Stimulated activated effector memory CD8-positive, alpha-beta T cell treated with anti-CD3 and anti-CD28 coated beads, Interleukin-12 subunit alpha, Interleukin-12 subunit beta, amount 100 ng/mL, for 72 hours (primary cell): Measurements from ENCODE around the gene UGCG.
"Not testable (repeated sequence)": the region's sequence is repeated elsewhere in the genome, so short reads cannot be mapped to it uniquely, and the experiment has no call there.

Source experiments
- ATAC-seq: fragments of 150-1000 bp; cut with Tn5 transposase; 2 replicates; pipeline ENCODE4 v1.10.0; 2021
- DNase-seq, 2 donors: peaks; one replicate each; pipeline ENCODE4 v3.0.0; 2021 to 2022; ENCODE audit warnings: low spot score in 2 of 2
- H3K27ac Mint-ChIP-seq: one replicate; pipeline ENCODE4 v1.8.0; 2022; ENCODE audit warnings: mild to moderate bottlenecking, mixed read lengths
- H3K36me3 Mint-ChIP-seq: one replicate; pipeline ENCODE4 v1.8.0; 2022; ENCODE audit warnings: mild to moderate bottlenecking, mixed read lengths
- H3K4me1 Mint-ChIP-seq: one replicate; pipeline ENCODE4 v1.8.0; 2022; ENCODE audit warnings: mixed read lengths
- H3K4me3 Mint-ChIP-seq: one replicate; pipeline ENCODE4 v1.8.0; 2022; ENCODE audit warnings: mild to moderate bottlenecking, mixed read lengths
- H3K9me3 Mint-ChIP-seq: one replicate; pipeline ENCODE4 v1.8.0; 2022; ENCODE audit warnings: mixed read lengths

UGCG gene

DNA sequence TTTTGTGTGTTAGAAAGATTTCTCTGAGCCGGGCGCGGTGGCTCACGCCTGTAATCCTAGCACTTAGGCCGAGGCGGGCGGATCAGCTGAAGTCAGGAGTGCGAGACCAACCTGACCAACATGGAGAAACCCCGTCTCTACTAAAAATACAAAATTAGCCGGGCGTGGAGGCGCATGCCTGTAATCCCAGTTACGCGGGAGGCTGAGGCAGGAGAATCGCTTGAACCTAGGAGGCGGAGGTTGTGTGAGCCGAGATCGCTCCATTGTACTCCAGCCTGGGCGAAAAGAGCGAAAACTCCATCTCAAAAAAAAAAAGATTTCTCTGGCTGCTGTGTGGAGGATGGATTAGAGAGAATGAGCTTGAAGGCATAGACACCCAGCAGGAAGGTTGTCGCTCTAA is 51.5 kb downstream of the UGCG start:
- H3K27ac Mint-ChIP-seq, ATAC-seq, H3K36me3 Mint-ChIP-seq, DNase-seq, H3K9me3 Mint-ChIP-seq, H3K4me3 Mint-ChIP-seq: not testable (repeated sequence)
- peaks cover 14% of the 10 kb centered on the region for H3K4me1 Mint-ChIP-seq

DNA sequence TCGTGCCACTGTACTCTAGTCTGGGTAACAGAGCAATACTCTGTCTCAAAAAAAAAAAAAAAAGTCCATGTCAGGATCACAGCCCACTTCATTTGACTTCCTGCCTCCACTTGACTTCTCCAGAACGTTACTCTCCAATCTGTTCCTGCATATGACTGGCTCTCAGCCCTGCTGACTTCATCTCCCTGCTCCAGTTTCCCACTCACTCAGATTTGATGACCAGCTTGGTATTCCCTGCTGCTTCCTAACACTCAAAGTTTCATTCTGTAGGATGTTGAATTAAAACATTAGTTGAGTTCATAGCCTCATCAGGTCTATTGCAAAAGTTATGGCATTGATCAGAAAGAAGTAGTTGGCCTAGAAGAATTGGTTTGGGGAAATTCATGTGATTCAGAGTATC is 52.3 kb downstream of the UGCG start:
- no peaks in the 10 kb centered on the region for H3K36me3 Mint-ChIP-seq
- H3K27ac Mint-ChIP-seq, result no peak overlapping the region
- ATAC-seq, result no peak
- DNase-seq, result no peak
- no peak overlapping the region for H3K4me3 Mint-ChIP-seq
- no peaks in the 10 kb centered on the region for H3K9me3 Mint-ChIP-seq
- H3K4me1 Mint-ChIP-seq, result peaks cover 14% of the 10 kb centered on the region

DNA sequence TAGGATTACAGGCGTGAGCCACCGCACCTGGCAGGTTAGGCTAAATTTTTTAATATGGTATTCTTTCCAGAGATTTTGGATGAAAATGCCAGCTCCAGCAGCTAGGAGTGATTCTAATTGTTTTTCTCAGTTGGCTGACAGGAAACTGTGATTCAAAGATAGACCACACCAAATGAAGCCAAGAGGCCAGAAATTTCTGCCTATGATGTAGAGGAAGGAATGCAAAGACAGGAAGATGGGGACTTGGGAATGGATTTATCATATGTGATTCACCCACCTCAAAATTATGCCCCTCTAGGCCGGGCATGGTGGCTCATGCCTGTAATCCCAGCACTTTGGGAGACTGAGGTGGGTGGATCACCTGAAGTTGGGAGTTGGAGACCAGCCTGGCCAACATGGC is 53.3 kb downstream of the UGCG start:
- H3K36me3 Mint-ChIP-seq, result no peaks in the 10 kb centered on the region
- H3K4me3 Mint-ChIP-seq, result no peak overlapping the region
- peaks cover 9% of the 10 kb centered on the region for H3K4me1 Mint-ChIP-seq
- H3K27ac Mint-ChIP-seq, result no peak overlapping the region
- no peaks in the 10 kb centered on the region for H3K9me3 Mint-ChIP-seq
- no peak for DNase-seq
- no peak for ATAC-seq

DNA sequence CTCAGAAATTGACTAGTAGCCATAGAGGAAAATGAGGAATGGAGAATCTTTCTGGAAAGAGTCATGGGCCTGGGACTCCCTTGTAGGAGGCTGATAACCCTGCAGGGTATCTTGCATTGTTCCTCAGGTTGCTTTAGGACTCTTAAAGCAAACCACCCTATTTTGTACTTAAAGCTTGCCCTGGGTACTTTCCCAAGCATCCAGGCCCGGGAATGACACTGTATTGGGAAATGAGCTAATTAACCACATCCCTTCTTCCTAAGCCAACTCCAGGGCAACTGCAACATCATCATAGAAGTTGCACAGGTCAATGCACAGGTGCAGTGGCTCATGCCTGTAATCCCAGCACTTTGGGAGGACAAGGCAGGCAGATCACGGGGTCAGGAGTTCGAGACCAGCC is 55.9 kb downstream of the UGCG start:
- DNase-seq (no peak), ATAC-seq (no peak)
- H3K4me3 Mint-ChIP-seq, result no peak overlapping the region
- no peaks in the 10 kb centered on the region for H3K36me3 Mint-ChIP-seq
- H3K27ac Mint-ChIP-seq, result no peak overlapping the region
- H3K4me1 Mint-ChIP-seq, result peaks cover 21% of the 10 kb centered on the region
- no peaks in the 10 kb centered on the region for H3K9me3 Mint-ChIP-seq

DNA sequence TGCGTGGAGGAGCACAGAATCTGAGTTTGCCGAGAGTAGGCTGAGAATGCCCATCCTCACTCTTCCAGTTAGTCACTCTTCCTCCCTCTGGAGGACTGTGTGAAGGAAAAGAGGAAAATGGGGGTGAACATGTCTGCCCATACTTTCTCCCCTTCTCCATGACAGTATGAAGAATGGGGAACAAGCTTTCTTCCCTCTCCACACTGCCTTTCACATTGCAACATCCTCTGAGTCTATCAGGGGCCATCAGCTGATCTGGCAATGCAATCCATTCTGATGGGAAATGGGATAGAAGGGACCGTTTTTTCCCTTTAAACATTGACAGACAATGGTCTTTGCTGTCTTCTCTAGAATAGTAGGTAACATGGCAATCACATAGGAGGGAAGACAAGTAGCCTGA is 56.8 kb downstream of the UGCG start:
- DNase-seq, result no peak

DNA sequence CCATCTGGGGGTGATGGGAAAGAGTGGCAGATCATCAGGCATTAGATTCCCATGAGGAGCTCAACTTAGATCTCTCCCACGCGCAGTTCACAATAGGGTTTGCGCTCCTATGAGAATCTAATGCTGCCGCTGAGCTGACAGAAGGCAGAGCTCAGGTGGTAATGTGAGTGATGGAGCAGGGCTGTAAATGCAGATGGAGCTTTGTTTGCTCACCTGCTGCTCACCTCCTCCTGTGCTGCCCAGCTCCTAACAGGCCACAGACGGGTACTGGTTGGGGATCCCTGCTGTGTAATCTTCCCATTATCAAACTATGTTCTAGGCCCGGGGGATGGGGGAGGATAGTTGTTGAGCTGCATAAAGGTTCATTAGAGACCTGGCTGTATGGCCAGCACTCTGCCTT is 58.4 kb downstream of the UGCG start:
- no peak for ATAC-seq
- no peak for DNase-seq
- no peaks in the 10 kb centered on the region for H3K36me3 Mint-ChIP-seq
- peaks cover 29% of the 10 kb centered on the region for H3K4me1 Mint-ChIP-seq
- no peaks in the 10 kb centered on the region for H3K9me3 Mint-ChIP-seq
- no peak overlapping the region for H3K27ac Mint-ChIP-seq
- no peak overlapping the region for H3K4me3 Mint-ChIP-seq

More for the DNA sequence above, 56.8 kb downstream of the UGCG start:
- Mint-ChIP-seq H3K9me3 (no peaks in the 10 kb centered on the region), H3K36me3 (no peaks in the 10 kb centered on the region), H3K4me1 (peaks cover 29% of the 10 kb centered on the region), H3K4me3 (no peak overlapping the region), H3K27ac (no peak overlapping the region)
- ATAC-seq, result no peak

DNA sequence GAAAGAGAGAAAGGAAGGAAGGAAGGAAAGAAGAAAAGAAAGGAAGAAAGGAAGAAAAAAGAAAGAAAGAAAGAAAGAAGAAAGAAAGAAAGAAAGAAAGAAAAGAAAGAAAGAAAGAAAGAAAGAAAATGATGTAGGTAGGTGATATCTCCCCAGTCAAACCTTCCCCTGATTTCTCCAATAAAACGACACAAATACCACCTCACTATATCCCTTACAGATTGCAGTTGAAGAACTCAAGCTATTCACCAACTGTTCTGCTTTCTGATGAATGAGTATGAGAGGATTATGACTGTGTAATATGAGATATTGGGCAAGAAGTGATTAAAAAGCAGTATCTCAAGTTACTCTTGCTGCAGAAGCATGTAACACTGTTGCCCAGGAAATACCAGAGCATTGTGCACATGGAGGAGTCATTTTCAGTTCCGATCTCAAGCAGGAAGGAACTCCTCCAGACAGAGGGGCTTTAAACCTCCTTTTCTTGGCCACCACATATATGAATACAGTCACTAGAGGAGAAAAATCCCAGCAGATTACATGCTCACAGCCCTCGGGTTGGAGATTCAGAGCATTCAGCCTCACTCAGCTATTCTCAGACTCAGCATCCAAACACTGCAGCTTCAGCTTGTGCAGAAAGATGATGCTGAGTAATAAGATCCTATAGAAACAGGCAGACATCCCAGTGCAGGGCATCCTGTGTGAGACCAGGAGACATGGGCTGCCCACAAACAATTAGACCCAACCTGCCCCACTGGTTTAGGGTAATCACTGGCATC is 61.4 kb downstream of the UGCG start:
- Mint-ChIP-seq H3K9me3 (no peaks in the 10 kb centered on the region), H3K4me3 (peak overlapping the region; percentile 23), H3K4me1 (peaks cover 29% of the 10 kb centered on the region), H3K36me3 (no peaks in the 10 kb centered on the region), H3K27ac (no peak overlapping the region)
- ATAC-seq (peak; percentile 84), DNase-seq (peak in 1 of 2 donors; percentile 54)

DNA sequence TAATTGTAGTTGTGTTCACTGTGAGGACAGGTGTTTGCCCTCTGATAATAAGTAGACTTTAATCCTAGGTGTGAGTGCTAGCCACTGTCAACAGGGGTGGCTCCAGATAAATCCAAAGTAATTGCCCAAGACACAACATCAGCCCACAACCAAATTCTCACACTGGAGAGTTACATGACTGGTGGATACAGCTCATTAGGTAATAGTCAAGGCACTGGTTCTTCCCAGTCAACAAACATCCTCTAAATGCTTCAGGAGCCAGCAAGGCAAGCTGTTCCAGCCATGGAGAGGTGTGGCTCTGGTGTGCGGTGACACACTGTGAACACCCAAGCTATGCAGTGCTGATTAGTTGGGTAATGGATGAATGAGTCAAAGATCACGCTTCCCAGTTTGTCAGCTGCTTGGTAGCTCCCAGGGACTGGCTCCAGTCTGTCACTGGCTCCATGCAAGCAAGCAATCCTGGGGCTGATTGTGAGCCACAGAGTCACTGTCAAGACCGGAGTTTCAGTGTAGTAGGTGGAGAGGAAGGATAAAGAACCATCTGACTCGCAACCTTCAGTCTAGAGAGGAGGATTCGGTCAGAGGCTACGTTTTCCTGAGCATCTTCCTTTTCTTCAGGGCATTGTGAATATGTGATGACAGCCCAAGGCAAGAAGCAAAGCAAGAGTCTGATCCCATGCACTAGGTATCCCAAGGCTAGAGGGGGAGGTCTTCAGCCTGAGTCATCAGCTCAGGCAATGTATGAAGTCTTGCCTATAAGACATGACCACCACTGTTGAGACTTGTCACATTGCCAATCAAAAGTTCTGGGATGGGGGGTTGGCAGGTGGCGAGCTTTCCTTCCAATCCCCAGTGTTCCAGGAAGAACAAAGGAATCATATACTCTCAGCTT is 63.1 kb downstream of the UGCG start:
- ATAC-seq (no peak), DNase-seq (no peak)
- Mint-ChIP-seq H3K4me3 (no peak overlapping the region), H3K4me1 (peaks cover 29% of the 10 kb centered on the region), H3K9me3 (no peaks in the 10 kb centered on the region), H3K27ac (no peak overlapping the region), H3K36me3 (no peaks in the 10 kb centered on the region)

DNA sequence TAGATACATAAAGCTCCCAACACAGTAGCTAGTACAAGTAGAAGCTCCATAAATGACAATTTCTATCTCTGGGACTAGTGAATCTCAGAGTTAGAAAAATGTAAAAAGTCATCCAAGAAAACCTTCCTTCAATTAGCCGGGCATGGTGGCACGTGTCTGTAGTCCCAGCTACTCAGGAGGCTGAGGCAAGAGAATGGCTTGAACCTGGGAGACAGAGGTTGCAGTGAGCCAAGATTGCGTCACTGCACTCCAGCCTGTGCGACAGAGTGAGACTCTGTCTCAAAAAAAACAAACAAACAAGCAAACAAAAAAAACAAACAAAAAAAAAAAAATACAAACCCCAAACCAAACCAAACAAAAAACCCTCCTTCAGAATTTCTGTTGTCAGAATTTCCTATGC is 63.9 kb downstream of the UGCG start:
- not testable (repeated sequence) for H3K27ac Mint-ChIP-seq, H3K4me3 Mint-ChIP-seq, DNase-seq, H3K36me3 Mint-ChIP-seq, H3K9me3 Mint-ChIP-seq, ATAC-seq
- H3K4me1 Mint-ChIP-seq, result peaks cover 29% of the 10 kb centered on the region

DNA sequence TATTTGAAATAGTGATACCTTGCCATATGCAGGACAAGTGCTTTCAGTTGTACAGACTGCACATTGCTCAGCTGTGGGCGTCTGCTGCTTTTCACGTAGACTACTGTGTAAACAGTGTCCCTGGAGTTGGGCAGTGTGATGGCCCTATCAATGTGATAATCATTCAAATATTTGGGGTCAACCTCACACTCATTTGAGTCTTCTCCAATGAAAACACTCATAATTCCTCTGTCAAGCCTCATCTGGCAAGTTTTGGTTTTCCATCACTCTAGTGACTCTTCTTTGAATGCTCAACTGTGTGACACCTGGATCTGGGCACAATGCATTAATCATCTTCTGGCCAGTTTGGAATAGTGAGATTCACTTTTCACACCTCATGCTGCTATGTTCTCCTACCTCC is 64.4 kb downstream of the UGCG start:
- H3K4me3 Mint-ChIP-seq, result no peak overlapping the region
- ATAC-seq, result no peak
- no peaks in the 10 kb centered on the region for H3K36me3 Mint-ChIP-seq
- H3K9me3 Mint-ChIP-seq, result no peaks in the 10 kb centered on the region
- H3K4me1 Mint-ChIP-seq, result peaks cover 27% of the 10 kb centered on the region
- no peak for DNase-seq
- no peak overlapping the region for H3K27ac Mint-ChIP-seq

DNA sequence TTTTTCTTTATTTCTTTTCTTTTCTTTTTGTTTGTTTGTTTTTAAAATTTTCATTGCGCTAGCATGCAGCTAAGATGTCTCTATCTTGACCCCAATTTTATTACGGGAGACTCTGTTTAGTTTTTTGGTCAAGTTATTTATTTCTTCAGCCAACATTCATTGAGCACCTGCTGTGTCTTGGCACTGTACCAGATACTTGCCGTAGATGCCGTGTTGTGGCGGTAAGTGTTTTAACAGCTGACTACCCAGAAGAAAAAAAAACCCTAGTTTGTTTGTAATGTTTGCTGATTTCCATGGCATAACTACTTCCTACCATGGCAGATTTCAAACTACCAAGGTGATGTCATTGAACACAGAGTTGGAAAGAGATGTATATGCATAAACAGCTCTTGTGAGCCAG is 65.0 kb downstream of the UGCG start:
- no peaks in the 10 kb centered on the region for H3K36me3 Mint-ChIP-seq
- no peak overlapping the region for H3K4me3 Mint-ChIP-seq
- no peak overlapping the region for H3K27ac Mint-ChIP-seq
- no peaks in the 10 kb centered on the region for H3K9me3 Mint-ChIP-seq
- peaks cover 21% of the 10 kb centered on the region for H3K4me1 Mint-ChIP-seq
- DNase-seq (no peak), ATAC-seq (no peak)

DNA sequence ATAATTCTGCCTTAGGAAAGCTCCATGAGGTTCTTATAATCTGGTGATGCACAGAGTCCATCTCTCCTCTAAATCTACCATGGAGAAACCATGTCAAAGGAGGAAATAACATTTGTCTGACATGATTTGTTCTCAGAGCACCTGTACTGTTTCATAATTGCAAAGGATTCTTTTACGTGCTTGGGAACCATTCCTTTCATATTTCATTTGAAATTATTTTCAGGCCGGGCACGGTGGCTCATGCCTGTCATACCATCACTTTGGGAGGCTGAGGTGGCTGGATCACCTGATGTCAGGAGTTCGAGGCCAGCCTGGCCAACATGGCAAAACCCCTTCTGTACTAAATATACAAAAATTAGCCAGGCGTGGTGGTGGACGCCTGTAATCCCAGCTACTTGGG is 65.4 kb downstream of the UGCG start:
- ATAC-seq (no peak), DNase-seq (no peak)
- Mint-ChIP-seq H3K4me1 (peaks cover 21% of the 10 kb centered on the region), H3K4me3 (no peak overlapping the region), H3K36me3 (no peaks in the 10 kb centered on the region), H3K27ac (no peak overlapping the region), H3K9me3 (no peaks in the 10 kb centered on the region)

DNA sequence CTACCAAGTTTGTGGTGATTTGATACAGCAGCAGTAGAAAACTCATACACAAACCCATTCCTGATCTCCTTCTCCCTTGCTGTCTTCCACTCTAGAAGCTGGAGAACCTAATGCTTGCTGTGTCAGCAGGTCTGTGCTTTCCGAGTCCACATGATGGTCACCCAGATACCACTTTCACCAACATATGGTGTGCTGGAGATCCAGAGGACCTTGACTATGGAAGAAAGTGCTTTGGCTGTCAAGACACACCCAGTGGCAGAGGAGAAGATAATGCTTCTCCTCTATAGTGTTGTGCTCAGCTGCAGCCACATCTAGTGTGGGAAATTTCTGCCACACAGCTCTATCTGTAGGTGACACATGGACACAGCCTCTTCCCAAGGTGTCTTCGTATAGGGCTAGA is 67.4 kb downstream of the UGCG start:
- no peak for DNase-seq

DNA sequence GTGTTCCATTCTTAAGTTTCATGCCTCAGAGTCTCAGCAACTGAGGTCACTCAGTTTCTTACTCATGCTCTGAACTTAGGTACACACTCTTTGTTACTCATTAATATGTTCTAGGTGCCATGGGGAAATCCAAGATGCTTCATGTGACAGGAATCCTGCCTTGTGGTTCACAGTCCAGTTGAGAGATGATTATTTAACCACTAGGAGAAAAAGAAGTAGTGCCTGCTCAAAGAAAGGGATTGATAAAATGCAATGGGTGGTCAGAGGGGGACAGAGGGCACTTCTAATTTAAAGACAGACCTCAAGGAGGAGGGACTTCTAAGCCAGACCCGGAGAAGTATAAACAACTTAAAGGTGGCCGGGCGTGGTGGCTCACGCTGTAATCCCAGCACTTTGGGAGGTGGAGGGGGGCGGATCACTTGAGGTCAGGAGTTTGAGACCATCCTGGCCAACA is 69.0 kb downstream of the UGCG start:
- H3K36me3 Mint-ChIP-seq, result peaks cover 6% of the 10 kb centered on the region
- H3K9me3 Mint-ChIP-seq, result no peaks in the 10 kb centered on the region
- DNase-seq (no peak), ATAC-seq (peak; percentile 97)
- peaks cover 8% of the 10 kb centered on the region for H3K4me1 Mint-ChIP-seq
- no peak overlapping the region for H3K27ac Mint-ChIP-seq
- H3K4me3 Mint-ChIP-seq, result no peak overlapping the region

More for the DNA sequence above, 67.4 kb downstream of the UGCG start:
- no peak overlapping the region for H3K4me3 Mint-ChIP-seq
- ATAC-seq, result no peak
- no peak overlapping the region for H3K27ac Mint-ChIP-seq
- no peaks in the 10 kb centered on the region for H3K9me3 Mint-ChIP-seq
- no peaks in the 10 kb centered on the region for H3K36me3 Mint-ChIP-seq
- peaks cover 8% of the 10 kb centered on the region for H3K4me1 Mint-ChIP-seq

DNA sequence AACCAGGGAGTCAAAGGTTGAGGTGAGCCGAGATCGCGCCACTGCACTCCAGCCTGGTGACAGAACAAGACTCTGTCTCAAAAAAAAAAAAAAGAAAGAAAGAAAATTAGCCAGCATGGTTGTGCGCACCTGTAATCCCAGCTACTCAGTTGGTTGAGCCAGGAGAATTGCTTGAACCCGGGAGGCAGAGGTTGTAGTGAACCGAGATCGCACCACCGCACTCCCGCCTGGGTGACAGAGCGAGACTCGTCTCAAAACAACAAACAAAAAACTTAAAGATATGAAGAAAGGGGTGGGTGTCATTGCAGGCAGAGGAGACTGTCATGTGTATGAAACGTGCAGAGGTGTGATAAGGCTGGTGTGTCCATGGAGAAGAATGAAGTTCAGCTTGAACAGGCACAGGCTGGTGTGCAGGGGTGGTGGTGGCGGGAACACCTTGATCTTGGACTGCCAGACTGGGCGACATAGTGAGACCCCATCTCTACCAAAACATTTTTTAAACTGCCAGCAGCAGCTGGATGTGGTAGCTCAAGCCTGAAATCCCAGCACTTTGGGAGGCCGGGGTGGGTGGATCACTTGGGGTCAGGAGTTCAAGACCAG is 69.6 kb downstream of the UGCG start:
- Mint-ChIP-seq H3K4me3 (no peak overlapping the region), H3K27ac (no peak overlapping the region), H3K36me3 (peaks cover 6% of the 10 kb centered on the region), H3K4me1 (peaks cover 8% of the 10 kb centered on the region), H3K9me3 (no peaks in the 10 kb centered on the region)
- ATAC-seq (no peak), DNase-seq (no peak)
